HepG2 (cell line): Measurements from ENCODE around the gene KCNMA1.

Source experiments
- CC2D1A ChIP-seq: sonication (generic); formaldehyde crosslinking; IDR thresholded peaks from 2 replicates; pipeline ENCODE4 v1.8.1; 2023; ENCODE audit warnings: mild to moderate bottlenecking, missing genetic modification reagents
- EZH2 ChIP-seq: conservative IDR thresholded peaks from 2 replicates; pipeline ENCODE4 v1.6.1; 2012; ENCODE audit warnings: mild to moderate bottlenecking, low read depth, low read length, moderate library complexity
- IRF2 ChIP-seq: IDR thresholded peaks from 2 replicates; pipeline ENCODE4 v1.6.1; 2018; ENCODE audit warnings: missing genetic modification reagents, missing compliant biosample characterization
- MTF2 ChIP-seq: sonication (generic); formaldehyde crosslinking; IDR thresholded peaks from 2 replicates; pipeline ENCODE4 v1.5.0; 2020; ENCODE audit warnings: missing genetic modification reagents, borderline replicate concordance
- PRMT3 ChIP-seq: sonication (generic); formaldehyde crosslinking; IDR thresholded peaks from 2 replicates; pipeline ENCODE4 v1.8.1; 2022; ENCODE audit warnings: low read depth, mild to moderate bottlenecking, moderate library complexity, missing genetic modification reagents, borderline replicate concordance
- ZNF225 ChIP-seq: sonication (generic); formaldehyde crosslinking; IDR thresholded peaks from 2 replicates; pipeline ENCODE4 v1.4.0; 2020; ENCODE audit warnings: mild to moderate bottlenecking, missing genetic modification reagents
- ZNF768 ChIP-seq: sonication (generic); formaldehyde crosslinking; IDR thresholded peaks from 2 replicates; pipeline ENCODE4 v1.4.0; 2020; ENCODE audit warnings: missing genetic modification reagents
- TF ChIP-seq, protein P1 (sequence below): sonication (generic); formaldehyde crosslinking; IDR thresholded peaks from 2 replicates; pipeline ENCODE4 v1.8.1; 2023; ENCODE audit warnings: missing genetic modification reagents, inconsistent platforms, borderline replicate concordance
- TF ChIP-seq, protein P2 (sequence below): sonication (generic); formaldehyde crosslinking; IDR thresholded peaks from 2 replicates; pipeline ENCODE4 v1.5.0; 2020; ENCODE audit warnings: mild to moderate bottlenecking, missing genetic modification reagents, moderate library complexity
- TF ChIP-seq, protein P3 (sequence below): IDR thresholded peaks from 2 replicates; pipeline ENCODE4 v1.6.1; 2012; ENCODE audit warnings: inconsistent platforms

DNA sequence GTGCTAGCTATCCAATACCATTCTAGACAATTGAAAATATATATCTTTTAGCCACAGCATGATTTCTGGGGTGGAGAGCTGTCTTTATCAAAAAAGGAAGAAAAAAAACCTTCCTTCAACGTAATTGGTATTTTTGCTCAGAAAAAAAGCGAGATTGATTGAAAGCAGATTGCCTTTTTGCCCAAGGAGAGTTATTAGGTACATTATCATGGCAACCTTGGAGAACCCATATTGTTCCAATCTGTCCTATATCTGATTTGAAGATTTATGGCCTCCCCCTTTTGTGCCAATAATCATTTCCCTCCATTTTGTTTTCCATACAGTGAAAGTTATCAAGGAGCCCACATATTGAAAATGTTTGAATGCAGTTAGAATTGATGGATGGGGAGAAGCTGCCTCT lies 544.5 kb downstream of the KCNMA1 start:
- no peak for TF ChIP-seq IRF2 (CRISPR knock-in tag)
- no peak for TF ChIP-seq EZH2
- TF ChIP-seq, protein P1, sequence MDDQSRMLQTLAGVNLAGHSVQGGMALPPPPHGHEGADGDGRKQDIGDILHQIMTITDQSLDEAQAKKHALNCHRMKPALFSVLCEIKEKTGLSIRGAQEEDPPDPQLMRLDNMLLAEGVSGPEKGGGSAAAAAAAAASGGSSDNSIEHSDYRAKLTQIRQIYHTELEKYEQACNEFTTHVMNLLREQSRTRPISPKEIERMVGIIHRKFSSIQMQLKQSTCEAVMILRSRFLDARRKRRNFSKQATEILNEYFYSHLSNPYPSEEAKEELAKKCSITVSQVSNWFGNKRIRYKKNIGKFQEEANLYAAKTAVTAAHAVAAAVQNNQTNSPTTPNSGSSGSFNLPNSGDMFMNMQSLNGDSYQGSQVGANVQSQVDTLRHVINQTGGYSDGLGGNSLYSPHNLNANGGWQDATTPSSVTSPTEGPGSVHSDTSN (CRISPR knock-in tag) = no peak
- no peak for TF ChIP-seq ZNF225 (CRISPR knock-in tag)
- TF ChIP-seq, protein P2, sequence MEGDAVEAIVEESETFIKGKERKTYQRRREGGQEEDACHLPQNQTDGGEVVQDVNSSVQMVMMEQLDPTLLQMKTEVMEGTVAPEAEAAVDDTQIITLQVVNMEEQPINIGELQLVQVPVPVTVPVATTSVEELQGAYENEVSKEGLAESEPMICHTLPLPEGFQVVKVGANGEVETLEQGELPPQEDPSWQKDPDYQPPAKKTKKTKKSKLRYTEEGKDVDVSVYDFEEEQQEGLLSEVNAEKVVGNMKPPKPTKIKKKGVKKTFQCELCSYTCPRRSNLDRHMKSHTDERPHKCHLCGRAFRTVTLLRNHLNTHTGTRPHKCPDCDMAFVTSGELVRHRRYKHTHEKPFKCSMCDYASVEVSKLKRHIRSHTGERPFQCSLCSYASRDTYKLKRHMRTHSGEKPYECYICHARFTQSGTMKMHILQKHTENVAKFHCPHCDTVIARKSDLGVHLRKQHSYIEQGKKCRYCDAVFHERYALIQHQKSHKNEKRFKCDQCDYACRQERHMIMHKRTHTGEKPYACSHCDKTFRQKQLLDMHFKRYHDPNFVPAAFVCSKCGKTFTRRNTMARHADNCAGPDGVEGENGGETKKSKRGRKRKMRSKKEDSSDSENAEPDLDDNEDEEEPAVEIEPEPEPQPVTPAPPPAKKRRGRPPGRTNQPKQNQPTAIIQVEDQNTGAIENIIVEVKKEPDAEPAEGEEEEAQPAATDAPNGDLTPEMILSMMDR = no peak
- TF ChIP-seq ZNF768 = no peak
- TF ChIP-seq CC2D1A = no peak
- TF ChIP-seq, protein P3, sequence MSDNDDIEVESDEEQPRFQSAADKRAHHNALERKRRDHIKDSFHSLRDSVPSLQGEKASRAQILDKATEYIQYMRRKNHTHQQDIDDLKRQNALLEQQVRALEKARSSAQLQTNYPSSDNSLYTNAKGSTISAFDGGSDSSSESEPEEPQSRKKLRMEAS = no peak
- TF ChIP-seq PRMT3 (CRISPR knock-in tag) = no peak
- no peak for TF ChIP-seq MTF2 (CRISPR knock-in tag)
